SK-N-SH (cell line): Measurements from ENCODE around the gene GARRE1.

Source experiments
- CTCF ChIP-seq: fragments of 200-600 bp; sonication (generic); IDR thresholded peaks from 2 replicates; pipeline ENCODE4 v1.6.1; 2017; ENCODE audit warnings: antibody characterized with exemption, mild to moderate bottlenecking, moderate library complexity
- EP300 ChIP-seq, 2 experiments: IDR thresholded peaks; 2 replicates each; pipeline versions ENCODE4 v1.4.0 to v1.6.1; 2012; ENCODE audit warnings: borderline replicate concordance in 1 of 2, low read depth in 1 of 2, low read length in 1 of 2
- FOXJ3 ChIP-seq: sonication (generic); formaldehyde crosslinking; IDR thresholded peaks from 2 replicates; pipeline ENCODE4 v1.5.1; 2020; ENCODE audit warnings: mild to moderate bottlenecking, missing genetic modification reagents
- GABPA ChIP-seq: IDR thresholded peaks from 2 replicates; pipeline ENCODE4 v1.4.0; 2012; ENCODE audit warnings: low read depth, mild to moderate bottlenecking
- GATA2 ChIP-seq: sonication (generic); formaldehyde crosslinking; IDR thresholded peaks from 2 replicates; pipeline ENCODE4 v1.5.0; 2020; ENCODE audit warnings: mild to moderate bottlenecking, missing genetic modification reagents
- JUND ChIP-seq: IDR thresholded peaks from 2 replicates; pipeline ENCODE4 v1.4.0; 2012
- POLR2AphosphoS5 ChIP-seq: IDR thresholded peaks from 2 replicates; pipeline ENCODE4 v1.6.1; 2012; ENCODE audit warnings: low read depth, low read length
- RFX5 ChIP-seq: IDR thresholded peaks from 2 replicates; pipeline ENCODE4 v1.6.1; 2012; ENCODE audit warnings: mild to moderate bottlenecking, improper control_type of control experiment, low read length
- TAF1 ChIP-seq: IDR thresholded peaks from 2 replicates; pipeline ENCODE4 v1.6.1; 2012; ENCODE audit warnings: low read depth, mild to moderate bottlenecking, low read length, moderate library complexity, borderline replicate concordance
- TF ChIP-seq, protein P1 (sequence below): IDR thresholded peaks from 2 replicates; pipeline ENCODE4 v1.6.1; 2012; ENCODE audit warnings: mild to moderate bottlenecking, low read depth, low read length, moderate library complexity
- TF ChIP-seq, protein P2 (sequence below): IDR thresholded peaks from 2 replicates; pipeline ENCODE4 v1.4.0; 2012; ENCODE audit warnings: low read depth
- TF ChIP-seq, protein P3 (sequence below): fragments of 150-350 bp; IDR thresholded peaks from 2 replicates; pipeline ENCODE4 v1.6.1; 2016; ENCODE audit warnings: mild to moderate bottlenecking, low read depth, low read length
- TF ChIP-seq, protein P4 (sequence below): fragments of 150-350 bp; IDR thresholded peaks from 2 replicates; pipeline ENCODE4 v1.6.1; 2017; ENCODE audit warnings: antibody characterized with exemption, low read length, low read depth, borderline replicate concordance

DNA sequence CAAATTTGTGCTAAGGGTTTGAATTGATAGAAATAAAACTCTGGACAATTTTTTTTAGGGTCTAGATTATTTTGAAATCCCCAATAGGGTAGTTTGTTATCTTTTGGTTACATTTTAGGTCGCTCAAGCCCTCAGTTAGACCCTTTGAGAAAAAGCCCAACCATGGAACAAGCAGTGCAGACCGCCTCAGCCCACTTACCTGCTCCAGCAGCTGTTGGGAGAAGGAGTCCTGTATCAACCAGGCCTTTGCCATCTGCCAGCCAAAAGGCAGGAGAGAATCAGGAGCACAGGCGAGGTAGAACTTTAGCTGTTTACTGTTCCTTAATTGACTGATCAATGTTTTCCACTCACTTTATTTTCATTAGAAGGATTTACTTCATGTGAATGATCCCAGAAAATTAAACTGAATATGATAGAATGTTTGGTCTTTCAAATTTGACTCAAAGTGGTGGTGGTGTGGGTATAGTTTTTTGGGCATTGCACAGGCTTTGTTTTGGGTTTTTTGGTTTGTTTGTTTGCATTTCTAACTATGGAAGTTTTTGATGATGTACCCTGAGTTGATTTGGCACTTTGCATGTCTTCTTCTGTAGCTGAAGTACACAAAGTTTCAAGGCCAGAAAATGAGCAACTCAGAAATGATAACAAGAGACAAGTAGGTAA is 39.2 kb upstream of the GARRE1 start:
- TF ChIP-seq TAF1 (no peak), POLR2AphosphoS5 (no peak), CTCF (no peak), RFX5 (no peak), GATA2 (CRISPR knock-in tag) (no peak), GABPA (no peak), FOXJ3 (CRISPR knock-in tag) (no peak), JUND (no peak), EP300 (IDR thresholded peaks at IDR 0.05; ENCODE audit: borderline replicate concordance in 1 of 2, low read depth in 1 of 2, low read length in 1 of 2) (no peak)
- TF ChIP-seq, protein P1, sequence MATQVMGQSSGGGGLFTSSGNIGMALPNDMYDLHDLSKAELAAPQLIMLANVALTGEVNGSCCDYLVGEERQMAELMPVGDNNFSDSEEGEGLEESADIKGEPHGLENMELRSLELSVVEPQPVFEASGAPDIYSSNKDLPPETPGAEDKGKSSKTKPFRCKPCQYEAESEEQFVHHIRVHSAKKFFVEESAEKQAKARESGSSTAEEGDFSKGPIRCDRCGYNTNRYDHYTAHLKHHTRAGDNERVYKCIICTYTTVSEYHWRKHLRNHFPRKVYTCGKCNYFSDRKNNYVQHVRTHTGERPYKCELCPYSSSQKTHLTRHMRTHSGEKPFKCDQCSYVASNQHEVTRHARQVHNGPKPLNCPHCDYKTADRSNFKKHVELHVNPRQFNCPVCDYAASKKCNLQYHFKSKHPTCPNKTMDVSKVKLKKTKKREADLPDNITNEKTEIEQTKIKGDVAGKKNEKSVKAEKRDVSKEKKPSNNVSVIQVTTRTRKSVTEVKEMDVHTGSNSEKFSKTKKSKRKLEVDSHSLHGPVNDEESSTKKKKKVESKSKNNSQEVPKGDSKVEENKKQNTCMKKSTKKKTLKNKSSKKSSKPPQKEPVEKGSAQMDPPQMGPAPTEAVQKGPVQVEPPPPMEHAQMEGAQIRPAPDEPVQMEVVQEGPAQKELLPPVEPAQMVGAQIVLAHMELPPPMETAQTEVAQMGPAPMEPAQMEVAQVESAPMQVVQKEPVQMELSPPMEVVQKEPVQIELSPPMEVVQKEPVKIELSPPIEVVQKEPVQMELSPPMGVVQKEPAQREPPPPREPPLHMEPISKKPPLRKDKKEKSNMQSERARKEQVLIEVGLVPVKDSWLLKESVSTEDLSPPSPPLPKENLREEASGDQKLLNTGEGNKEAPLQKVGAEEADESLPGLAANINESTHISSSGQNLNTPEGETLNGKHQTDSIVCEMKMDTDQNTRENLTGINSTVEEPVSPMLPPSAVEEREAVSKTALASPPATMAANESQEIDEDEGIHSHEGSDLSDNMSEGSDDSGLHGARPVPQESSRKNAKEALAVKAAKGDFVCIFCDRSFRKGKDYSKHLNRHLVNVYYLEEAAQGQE: no peak
- TF ChIP-seq, protein P2, sequence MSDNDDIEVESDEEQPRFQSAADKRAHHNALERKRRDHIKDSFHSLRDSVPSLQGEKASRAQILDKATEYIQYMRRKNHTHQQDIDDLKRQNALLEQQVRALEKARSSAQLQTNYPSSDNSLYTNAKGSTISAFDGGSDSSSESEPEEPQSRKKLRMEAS: no peak
- TF ChIP-seq, protein P3, sequence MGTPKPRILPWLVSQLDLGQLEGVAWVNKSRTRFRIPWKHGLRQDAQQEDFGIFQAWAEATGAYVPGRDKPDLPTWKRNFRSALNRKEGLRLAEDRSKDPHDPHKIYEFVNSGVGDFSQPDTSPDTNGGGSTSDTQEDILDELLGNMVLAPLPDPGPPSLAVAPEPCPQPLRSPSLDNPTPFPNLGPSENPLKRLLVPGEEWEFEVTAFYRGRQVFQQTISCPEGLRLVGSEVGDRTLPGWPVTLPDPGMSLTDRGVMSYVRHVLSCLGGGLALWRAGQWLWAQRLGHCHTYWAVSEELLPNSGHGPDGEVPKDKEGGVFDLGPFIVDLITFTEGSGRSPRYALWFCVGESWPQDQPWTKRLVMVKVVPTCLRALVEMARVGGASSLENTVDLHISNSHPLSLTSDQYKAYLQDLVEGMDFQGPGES: no peak
- TF ChIP-seq, protein P4, sequence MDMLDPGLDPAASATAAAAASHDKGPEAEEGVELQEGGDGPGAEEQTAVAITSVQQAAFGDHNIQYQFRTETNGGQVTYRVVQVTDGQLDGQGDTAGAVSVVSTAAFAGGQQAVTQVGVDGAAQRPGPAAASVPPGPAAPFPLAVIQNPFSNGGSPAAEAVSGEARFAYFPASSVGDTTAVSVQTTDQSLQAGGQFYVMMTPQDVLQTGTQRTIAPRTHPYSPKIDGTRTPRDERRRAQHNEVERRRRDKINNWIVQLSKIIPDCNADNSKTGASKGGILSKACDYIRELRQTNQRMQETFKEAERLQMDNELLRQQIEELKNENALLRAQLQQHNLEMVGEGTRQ: no peak
